Measurements from ENCODE around the gene TEX51. TPM values are rescaled to one million over a fixed set of nuclear protein-coding genes. Genes with fewer than 3 reads are reported as not detected.

Gene TEX51
- total RNA-seq: not detected in 2 replicates

DNA sequence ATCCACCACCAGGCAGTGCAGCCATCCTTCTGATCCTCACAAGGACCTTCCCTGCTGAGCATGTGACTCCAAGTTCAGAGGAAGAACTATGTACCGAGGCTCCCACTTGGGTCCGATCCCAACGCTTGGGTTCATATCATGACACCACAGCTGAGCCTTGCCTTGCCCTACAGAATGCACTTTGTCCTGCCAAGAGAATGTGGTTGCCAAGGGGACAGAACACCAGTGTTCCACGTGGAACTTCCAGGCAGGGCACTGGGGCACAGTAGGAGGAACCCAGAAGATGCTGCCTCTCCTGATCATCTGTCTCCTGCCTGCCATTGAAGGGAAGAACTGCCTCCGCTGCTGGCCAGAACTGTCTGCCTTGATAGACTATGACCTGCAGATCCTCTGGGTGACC lies at the start of gene TEX51:
TSS of gene TEX51 (plus strand) at position 255 of the 400 bp plus-strand sequence. CDS start at position 284, 29 bp downstream.
- TF ChIP-seq, protein P1, sequence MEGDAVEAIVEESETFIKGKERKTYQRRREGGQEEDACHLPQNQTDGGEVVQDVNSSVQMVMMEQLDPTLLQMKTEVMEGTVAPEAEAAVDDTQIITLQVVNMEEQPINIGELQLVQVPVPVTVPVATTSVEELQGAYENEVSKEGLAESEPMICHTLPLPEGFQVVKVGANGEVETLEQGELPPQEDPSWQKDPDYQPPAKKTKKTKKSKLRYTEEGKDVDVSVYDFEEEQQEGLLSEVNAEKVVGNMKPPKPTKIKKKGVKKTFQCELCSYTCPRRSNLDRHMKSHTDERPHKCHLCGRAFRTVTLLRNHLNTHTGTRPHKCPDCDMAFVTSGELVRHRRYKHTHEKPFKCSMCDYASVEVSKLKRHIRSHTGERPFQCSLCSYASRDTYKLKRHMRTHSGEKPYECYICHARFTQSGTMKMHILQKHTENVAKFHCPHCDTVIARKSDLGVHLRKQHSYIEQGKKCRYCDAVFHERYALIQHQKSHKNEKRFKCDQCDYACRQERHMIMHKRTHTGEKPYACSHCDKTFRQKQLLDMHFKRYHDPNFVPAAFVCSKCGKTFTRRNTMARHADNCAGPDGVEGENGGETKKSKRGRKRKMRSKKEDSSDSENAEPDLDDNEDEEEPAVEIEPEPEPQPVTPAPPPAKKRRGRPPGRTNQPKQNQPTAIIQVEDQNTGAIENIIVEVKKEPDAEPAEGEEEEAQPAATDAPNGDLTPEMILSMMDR (conservative IDR thresholded peaks at IDR 0.05; ENCODE audit: low read depth, low read length): no peak
- DNase-seq (ENCODE audit: low read depth): no peak
- no peak within 1 kb of the TSS for H3K4me3 ChIP-seq (ENCODE audit: low read depth, low read length)

DNA sequence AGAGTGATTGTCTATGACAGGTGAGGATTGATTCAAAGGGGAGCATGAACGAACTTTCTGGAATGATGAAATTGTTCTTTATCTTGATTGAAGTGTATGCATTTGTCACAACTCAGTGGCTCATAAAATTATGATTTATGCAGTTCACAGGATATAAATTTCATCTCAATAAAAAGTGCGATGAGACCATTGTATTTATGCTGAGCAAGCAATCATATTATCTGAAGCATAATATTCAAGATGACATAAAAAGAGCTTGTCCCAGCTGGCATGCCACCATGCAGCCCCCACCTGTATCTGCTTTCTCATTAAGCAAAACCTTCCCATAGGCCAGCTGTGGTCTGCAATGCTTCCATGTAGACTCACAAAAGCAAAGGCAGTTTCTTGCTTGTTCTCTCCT lies 49.6 kb upstream of the TEX51 start:
- DNase-seq (ENCODE audit: low read depth): no peak
- H3K4me3 ChIP-seq (ENCODE audit: low read depth, low read length): no peak overlapping the region
- TF ChIP-seq, protein P1 (conservative IDR thresholded peaks at IDR 0.05; ENCODE audit: low read depth, low read length): no peak

DNA sequence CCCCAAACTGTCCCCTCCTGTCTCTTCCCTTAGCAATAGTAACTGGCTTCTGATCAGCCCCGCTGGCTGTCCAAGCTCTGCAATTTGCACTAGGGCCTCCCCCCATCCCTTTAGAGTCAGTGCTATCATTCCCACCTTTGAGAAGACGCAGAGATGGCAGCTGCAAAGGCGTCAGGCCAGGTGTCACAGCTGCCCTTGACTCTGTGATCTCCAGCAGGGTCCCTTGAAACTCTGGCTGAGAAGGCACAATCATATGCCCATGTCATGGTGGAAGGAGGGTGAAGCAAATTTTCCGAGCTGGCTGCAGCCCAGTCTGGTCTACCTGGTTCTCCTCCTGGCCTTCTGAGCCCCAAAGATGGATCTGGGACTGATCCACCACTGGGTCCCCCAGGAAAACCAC lies 49.2 kb upstream of the TEX51 start:
- DNase-seq (ENCODE audit: low read depth): no peak
- TF ChIP-seq, protein P1 (conservative IDR thresholded peaks at IDR 0.05; ENCODE audit: low read depth, low read length): no peak
- H3K4me3 ChIP-seq (ENCODE audit: low read depth, low read length): no peak overlapping the region

DNA sequence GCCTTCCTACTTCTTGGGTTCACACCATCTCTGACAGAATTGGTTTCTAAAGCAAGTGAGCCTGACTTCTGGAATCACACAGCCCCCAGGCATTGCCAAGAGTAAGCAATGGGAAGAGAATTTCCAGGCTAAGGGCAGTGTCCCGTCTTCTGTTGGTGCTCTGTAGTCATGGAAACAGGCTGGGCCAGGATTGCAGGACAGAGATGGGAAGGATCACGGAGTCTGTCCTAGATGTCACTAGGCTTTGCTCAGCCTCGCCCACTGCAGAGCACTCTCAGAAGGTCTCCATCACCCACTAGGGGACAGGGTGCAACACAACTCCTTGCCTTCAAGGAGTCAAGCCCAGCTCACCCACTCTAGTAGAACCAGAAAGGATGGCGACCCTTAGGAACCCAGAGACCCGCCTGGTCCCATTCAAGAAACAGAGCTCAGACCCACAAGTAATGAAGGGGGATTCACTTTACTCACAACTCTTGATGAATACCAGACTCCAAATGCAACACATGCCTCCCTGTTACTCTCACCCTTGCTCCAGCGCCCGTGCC lies 48.6 kb upstream of the TEX51 start:
- no peak for DNase-seq (ENCODE audit: low read depth)
- TF ChIP-seq, protein P1 (conservative IDR thresholded peaks at IDR 0.05; ENCODE audit: low read depth, low read length): no peak
- H3K4me3 ChIP-seq (ENCODE audit: low read depth, low read length): no peak overlapping the region

DNA sequence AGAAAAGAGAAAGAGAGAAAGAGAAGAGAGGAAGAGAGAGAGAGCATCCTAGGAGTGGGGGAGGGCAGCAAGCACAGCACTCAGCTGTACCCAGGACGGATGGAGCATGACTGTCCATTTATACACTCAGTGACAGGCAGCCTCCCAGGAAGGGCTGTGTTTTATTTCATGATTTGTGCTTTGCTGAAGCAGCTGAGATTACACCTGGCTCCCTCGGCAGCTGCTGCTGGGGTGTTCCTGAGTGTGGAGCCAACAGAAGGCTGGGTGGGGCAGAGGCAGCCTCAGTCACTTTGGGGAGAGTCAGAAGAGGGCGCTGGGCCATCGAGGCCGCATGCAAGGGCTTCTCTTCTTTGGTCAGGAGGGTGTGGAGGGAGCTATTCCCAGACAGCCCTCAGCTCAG lies 47.8 kb upstream of the TEX51 start:
- TF ChIP-seq, protein P1 (conservative IDR thresholded peaks at IDR 0.05; ENCODE audit: low read depth, low read length): no peak
- no peak for DNase-seq (ENCODE audit: low read depth)
- H3K4me3 ChIP-seq (ENCODE audit: low read depth, low read length): no peak overlapping the region

DNA sequence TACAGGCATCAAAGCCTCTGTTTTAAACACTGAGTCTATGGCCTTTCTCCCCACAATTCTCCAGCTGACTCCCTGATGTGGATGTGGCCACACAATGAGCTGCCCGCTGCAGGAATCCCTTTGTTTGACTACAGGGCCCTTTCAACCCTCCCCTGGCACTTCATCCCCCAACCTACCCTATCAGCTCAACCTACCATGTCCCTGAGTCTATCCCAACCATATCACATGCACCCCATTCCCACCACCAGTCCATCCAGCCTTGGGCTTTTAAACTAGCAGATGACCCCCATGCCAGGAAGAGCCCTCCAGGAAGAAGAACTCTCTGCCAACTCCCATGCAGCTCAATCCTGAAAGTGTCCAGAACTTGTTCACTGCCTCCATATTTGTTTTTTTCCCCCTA lies 46.9 kb upstream of the TEX51 start:
- no peak overlapping the region for H3K4me3 ChIP-seq (ENCODE audit: low read depth, low read length)
- DNase-seq (ENCODE audit: low read depth): no peak
- TF ChIP-seq, protein P1 (conservative IDR thresholded peaks at IDR 0.05; ENCODE audit: low read depth, low read length): no peak

DNA sequence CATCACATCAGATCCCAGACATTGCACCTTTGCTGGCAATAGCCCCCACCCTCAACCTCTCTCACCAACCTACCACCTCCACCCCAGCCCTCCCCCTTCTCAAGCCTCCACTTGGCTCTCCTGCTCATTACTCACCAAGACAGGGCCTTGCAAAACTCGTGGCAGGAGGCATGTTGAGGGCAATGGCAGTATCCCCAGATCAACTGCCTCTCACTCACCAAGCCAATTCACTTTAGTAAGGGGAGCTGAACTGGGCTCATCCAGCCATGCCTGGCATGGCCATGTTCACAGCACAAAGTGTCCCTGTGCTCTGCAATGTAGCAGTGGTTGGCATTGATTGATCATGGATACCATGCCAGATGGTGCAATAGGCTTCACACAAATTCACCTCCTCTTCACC lies 46.3 kb upstream of the TEX51 start:
- H3K4me3 ChIP-seq (ENCODE audit: low read depth, low read length): no peak overlapping the region
- no peak for DNase-seq (ENCODE audit: low read depth)
- TF ChIP-seq, protein P1 (conservative IDR thresholded peaks at IDR 0.05; ENCODE audit: low read depth, low read length): no peak
